Measurements from ENCODE around the gene TPRN. TPM values are rescaled to one million over a fixed set of nuclear protein-coding genes. Genes with fewer than 3 reads are reported as not detected.
A peak's percentile ranks its signal among the peaks of the same experiment; 100 is the strongest.

The TPRN gene
- total and polyA plus RNA-seq, 2 donors (not counting 3 experiments of a cell fraction or from before 2014, with no cell fraction given): 4.3 to 12.4 TPM

- Histone ChIP-seq H3K4me3 (replicated peaks in 1 of 3; ENCODE audit: insufficient read depth in 1 of 3, low read depth in 1 of 3, low read length in 3 of 3) (no peak overlapping the region), H2AFZ (ENCODE audit: low read depth, low read length) (no peak overlapping the region), H3K79me2 (ENCODE audit: control insufficient read depth, insufficient read depth, low read length) (no peaks in the 10 kb centered on the region), H3K9me1 (replicated peaks; ENCODE audit: control insufficient read depth, extremely low read depth, insufficient read depth, low read length) (no peaks in the 10 kb centered on the region), H3K4me2 (ENCODE audit: insufficient read depth, low read length) (no peak overlapping the region), H3K27ac (ENCODE audit: insufficient read depth, low read depth, low read length) (no peak overlapping the region), H3K27me3 (ENCODE audit: control insufficient read depth in 2 of 2, insufficient read depth in 2 of 2, low read length in 2 of 2) (no peaks in the 10 kb centered on the region), H3K9me3 (replicated peaks; ENCODE audit: control insufficient read depth, insufficient read depth, low read length) (no peaks in the 10 kb centered on the region), H3K36me3 (ENCODE audit: control insufficient read depth in 2 of 2, extremely low read depth in 1 of 2, insufficient read depth in 2 of 2, low read length in 2 of 2) (peaks cover 0 to 4% of the 10 kb centered on the region in 2 experiments), H4K20me1 (replicated peaks; ENCODE audit: control insufficient read depth, extremely low read depth, insufficient read depth, low read length) (no peaks in the 10 kb centered on the region), H3K9ac (replicated peaks; ENCODE audit: extremely low read depth, insufficient read depth, low read length) (no peak overlapping the region), H3K4me1 (ENCODE audit: control insufficient read depth, extremely low read depth, insufficient read depth, low read length) (peaks cover 6% of the 10 kb centered on the region)
- FAIRE-seq (no peak), DNase-seq (ENCODE audit: low read depth, low spot score) (no peak)
- BruUV-seq (replicated peaks): TSS peak; percentile 5
- TF ChIP-seq CTCF (IDR thresholded peaks at IDR 0.05; ENCODE audit: extremely low read depth in 1 of 2, insufficient read depth in 1 of 2, low read depth in 1 of 2, low read length in 2 of 2): no peak
- no peak for TF ChIP-seq FOS (IDR thresholded peaks at IDR 0.05; ENCODE audit: borderline replicate concordance, insufficient read depth, low read length)
- TF ChIP-seq POLR2AphosphoS5 (IDR thresholded peaks at IDR 0.05; ENCODE audit: insufficient read depth, low read depth, low read length): no peak
- no peak for TF ChIP-seq MYC (IDR thresholded peaks at IDR 0.05; ENCODE audit: low read depth, low read length)
- no peak for TF ChIP-seq GATA2 (IDR thresholded peaks at IDR 0.05; ENCODE audit: insufficient read depth, insufficient read length, low read depth, low read length)
- TF ChIP-seq MAX (IDR thresholded peaks at IDR 0.05; ENCODE audit: insufficient read depth, insufficient read length): no peak
- TF ChIP-seq JUN (IDR thresholded peaks at IDR 0.05; ENCODE audit: borderline replicate concordance, insufficient read depth, insufficient read length, low read depth): no peak
- no peak for TF ChIP-seq POLR2A (IDR thresholded peaks at IDR 0.05; ENCODE audit: low read depth, low read length)
- TF ChIP-seq EZH2 (IDR thresholded peaks at IDR 0.05; ENCODE audit: borderline replicate concordance, low read depth, low read length, severe bottlenecking): no peak
- ChIA-PET POLR2A (interaction anchor here (1.0 kb wide), 1 partner anchor 14 kb away, joined by 3 read pairs; the partner anchor contains the start of gene TPRN), CTCF (interaction anchor here (0.7 to 1.9 kb wide), 4 partner anchors 8 to 22 kb away, joined by 6 to 14 read pairs (median 7); partner anchors contain the start of gene RNF224)
- dilution Hi-C loops (cut with MboI; ENCODE audit: extremely low pct_ligation_motif_present, low sequenced_read_pairs): no loop called here
- intact Hi-C loops (cut with micrococcal nuclease): no loop called here
Observed at GRCh38 chr9:137214620-137215019, 14.1 kb upstream of the TPRN start.
